Neural crest cell (in vitro differentiated cells): Measurements from ENCODE around the gene CXCR1. TPM values are rescaled to one million over a fixed set of nuclear protein-coding genes. Genes with fewer than 3 reads are reported as not detected.

Experiments
- DNase-seq: peaks from one replicate; pipeline ENCODE4 v3.0.0; 2021; ENCODE audit warnings: low read depth, mixed read lengths, low spot score
- H3K27ac Mint-ChIP-seq: one replicate; pipeline ENCODE4 v1.8.0; 2021; ENCODE audit warnings: mild to moderate bottlenecking, mixed read lengths; ENCODE audit not compliant: unreplicated experiment
- H3K27me3 Mint-ChIP-seq: 2 replicates; pipeline ENCODE4 v1.8.0; 2021; ENCODE audit warnings: low read depth, mild to moderate bottlenecking, mixed read lengths
- H3K36me3 Mint-ChIP-seq: 2 replicates; pipeline ENCODE4 v1.8.0; 2021; ENCODE audit warnings: low read depth, mild to moderate bottlenecking, mixed read lengths
- H3K4me1 Mint-ChIP-seq: 2 replicates; pipeline ENCODE4 v1.8.0; 2021; ENCODE audit warnings: mixed read lengths
- H3K4me3 Mint-ChIP-seq: one replicate; pipeline ENCODE4 v1.8.0; 2021; ENCODE audit warnings: mild to moderate bottlenecking, mixed read lengths
- H3K9me3 Mint-ChIP-seq: 2 replicates; pipeline ENCODE4 v1.8.0; 2021; ENCODE audit warnings: mixed read lengths
- CTCF ChIP-seq: fragments of 200-600 bp; sonication (generic); conservative IDR thresholded peaks from 2 replicates; pipeline ENCODE4 v1.5.0; 2021; ENCODE audit warnings: antibody characterized with exemption, mild to moderate bottlenecking
- total RNA-seq: library from RNA; stranded (reverse); gene quantifications from 2 replicates; pipeline ENCODE4 v1.2.1, GENCODE V29; 2021

The CXCR1 gene
- total RNA-seq, 1 donor from 2014 or later: not detected

GRCh38 chr2:218161644-218162043 is 5.1 kb downstream of the CXCR1 start:
- no peaks in the 10 kb centered on the region for H3K4me1 Mint-ChIP-seq
- no peak for DNase-seq
- no peaks in the 10 kb centered on the region for H3K9me3 Mint-ChIP-seq
- H3K36me3 Mint-ChIP-seq: no peaks in the 10 kb centered on the region
- H3K27ac Mint-ChIP-seq: no peak overlapping the region
- no peak overlapping the region for H3K4me3 Mint-ChIP-seq
- H3K27me3 Mint-ChIP-seq: peaks cover 42% of the 10 kb centered on the region
- TF ChIP-seq CTCF: no peak

GRCh38 chr2:218155953-218156479 is 10.7 kb downstream of the CXCR1 start:
- no peak for DNase-seq
- Mint-ChIP-seq H3K4me1 (no peaks in the 10 kb centered on the region), H3K4me3 (no peak overlapping the region), H3K9me3 (no peaks in the 10 kb centered on the region), H3K36me3 (no peaks in the 10 kb centered on the region), H3K27ac (no peak overlapping the region), H3K27me3 (peaks cover 24% of the 10 kb centered on the region)
- no peak for TF ChIP-seq CTCF

- Mint-ChIP-seq H3K4me1 (no peaks in the 10 kb centered on the region), H3K4me3 (no peak overlapping the region), H3K27ac (peak overlapping the region; percentile 19), H3K9me3 (no peaks in the 10 kb centered on the region), H3K36me3 (no peaks in the 10 kb centered on the region), H3K27me3 (peaks cover 31% of the 10 kb centered on the region)
- DNase-seq: no peak
- no peak for TF ChIP-seq CTCF
These were observed 14.0 kb downstream of the CXCR1 start for GRCh38 chr2:218152777-218153176.

GRCh38 chr2:218152172-218152571 is 14.6 kb downstream of the CXCR1 start:
- no peak for DNase-seq
- H3K4me3 Mint-ChIP-seq: no peak overlapping the region
- TF ChIP-seq CTCF: no peak
- peaks cover 31% of the 10 kb centered on the region for H3K27me3 Mint-ChIP-seq
- no peaks in the 10 kb centered on the region for H3K36me3 Mint-ChIP-seq
- no peaks in the 10 kb centered on the region for H3K4me1 Mint-ChIP-seq
- no peaks in the 10 kb centered on the region for H3K9me3 Mint-ChIP-seq
- no peak overlapping the region for H3K27ac Mint-ChIP-seq

- TF ChIP-seq CTCF: no peak
- DNase-seq: no peak
- Mint-ChIP-seq H3K4me1 (no peaks in the 10 kb centered on the region), H3K4me3 (no peak overlapping the region), H3K27ac (no peak overlapping the region), H3K36me3 (no peaks in the 10 kb centered on the region), H3K9me3 (no peaks in the 10 kb centered on the region), H3K27me3 (peaks cover 31% of the 10 kb centered on the region)
These were observed 16.8 kb downstream of the CXCR1 start for GRCh38 chr2:218149848-218150440.
